NOMO-1 treated with DMSO at 0.1 percent for 48 hours (cell line): Measurements from ENCODE around the gene MED27.

Source experiments
- DNase-seq: peaks from one replicate; lab custom pipeline; 2025; ENCODE audit not compliant: unreplicated experiment; lab: John Stamatoyannopoulos, UW

MED27 gene

GRCh38 chr9:131817073-131817472 is 262.6 kb downstream of the MED27 start:
- DNase-seq = no peak

GRCh38 chr9:131815970-131816873 is 263.4 kb downstream of the MED27 start:
- DNase-seq = no peak

- no peak for DNase-seq
Measured at GRCh38 chr9:131814707-131815106, 265.0 kb downstream of the MED27 start.

- no peak for DNase-seq
Measured at GRCh38 chr9:131813116-131813515, 266.6 kb downstream of the MED27 start.

- DNase-seq = no peak
Measured at GRCh38 chr9:131812116-131812790, 267.4 kb downstream of the MED27 start.

GRCh38 chr9:131811405-131811804 is 268.3 kb downstream of the MED27 start:
- no peak for DNase-seq

GRCh38 chr9:131810351-131811170 is 269.1 kb downstream of the MED27 start:
- DNase-seq = no peak
